B cell (primary cell): Measurements from ENCODE around the gene CYTH3. TPM values are rescaled to one million over a fixed set of nuclear protein-coding genes. Genes with fewer than 3 reads are reported as not detected.

ENCODE experiments used
- ATAC-seq: fragments of 200-7000 bp; cut with Tn5 transposase; one replicate; pipeline ENCODE4 v1.10.0; 2021; ENCODE audit warnings: low read depth, mild to moderate bottlenecking, moderate number of reproducible peaks, moderate library complexity
- CTCF ChIA-PET: fragments of 350-600 bp; sonication (Branson Sonifier 250); formaldehyde crosslinking; loops from one replicate; lab custom pipeline; 2021; ENCODE audit warnings: antibody characterized with exemption, inconsistent platforms; lab: Charles Lee
- POLR2A ChIA-PET: fragments of 350-600 bp; sonication (Branson Sonifier 250); formaldehyde crosslinking; loops from one replicate; lab custom pipeline; 2021; ENCODE audit warnings: antibody characterized with exemption; lab: Charles Lee
- DNase-seq: peaks from one replicate; pipeline ENCODE4 v3.0.0; 2013
- H2AFZ ChIP-seq: 2 replicates; pipeline ENCODE4 v1.6.1; 2012; ENCODE audit warnings: mild to moderate bottlenecking, low read depth, low read length; ENCODE audit not compliant: insufficient read depth, poor library complexity, severe bottlenecking
- H3K27ac ChIP-seq, 2 donors: 1 replicate in 1 of 2; 2 replicates in 1 of 2; pipeline ENCODE4 v1.5.1; 2012 to 2013; ENCODE audit warnings: low read length in 2 of 2, mild to moderate bottlenecking in 2 of 2, moderate library complexity in 1 of 2
- H3K27me3 ChIP-seq, 4 experiments: fragments of 200-600 bp in 1 of 4; sonication (generic) in 1 of 4; replicated peaks in 1 of 4; 1 replicate in 2 of 4; 2 replicates in 2 of 4; pipeline versions ENCODE4 v1.6.1 to v1.7.0; 2013 to 2016; ENCODE audit warnings: low read length in 3 of 4, mild to moderate bottlenecking in 2 of 4, mixed read lengths in 1 of 4, moderate library complexity in 1 of 4; ENCODE audit not compliant: insufficient read depth in 4 of 4, control insufficient read depth in 3 of 4; ENCODE audit errors: control extremely low read depth in 1 of 4
- H3K36me3 ChIP-seq, 2 experiments: replicated peaks in 1 of 2; 1 replicate in 1 of 2; 2 replicates in 1 of 2; pipeline versions ENCODE4 v1.6.1 to v1.7.1; 2013; ENCODE audit warnings: low read length in 1 of 2; ENCODE audit not compliant: insufficient read depth in 2 of 2, control insufficient read depth in 1 of 2; ENCODE audit errors: control extremely low read depth in 1 of 2, extremely low read depth in 1 of 2
- H3K4me1 ChIP-seq, 2 donors: fragments of 200-600 bp in 1 of 2; sonication (generic) in 1 of 2; 1 replicate in 1 of 2; 2 replicates in 1 of 2; pipeline versions ENCODE4 v1.5.1 to v1.6.1; 2013 to 2017; ENCODE audit warnings: low read length in 2 of 2; ENCODE audit not compliant: control insufficient read depth in 2 of 2, insufficient read depth in 2 of 2
- H3K4me2 ChIP-seq: replicated peaks from 2 replicates; pipeline ENCODE3; 2012; ENCODE audit warnings: mild to moderate bottlenecking, low read depth, low read length; ENCODE audit not compliant: poor library complexity, severe bottlenecking
- H3K4me3 ChIP-seq, 5 experiments: fragments of 200-600 bp in 1 of 5; sonication (generic) in 1 of 5; 1 replicate in 3 of 5; 2 replicates in 2 of 5; pipeline versions ENCODE4 v1.5.1 to v1.7.0; 2011 to 2016; ENCODE audit warnings: low read length in 4 of 5, mild to moderate bottlenecking in 4 of 5, low read depth in 2 of 5, control low read depth in 1 of 5, moderate library complexity in 1 of 5; ENCODE audit not compliant: insufficient read depth in 1 of 5; ENCODE audit errors: control extremely low read depth in 1 of 5, extremely low read depth in 1 of 5
- H3K79me2 ChIP-seq: fragments of 200-600 bp; sonication (generic); one replicate; pipeline ENCODE4 v1.6.0; 2016; ENCODE audit warnings: low read length; ENCODE audit not compliant: control insufficient read depth, insufficient read depth
- H3K9ac ChIP-seq: fragments of 200-600 bp; sonication (generic); 2 replicates; pipeline ENCODE4 v1.6.1; 2017; ENCODE audit warnings: mild to moderate bottlenecking, low read length, moderate library complexity
- H3K9me3 ChIP-seq, 3 donors: one replicate each; pipeline versions ENCODE4 v1.6.1 to v1.7.1; 2013; ENCODE audit warnings: low read length in 2 of 3; ENCODE audit not compliant: control insufficient read depth in 2 of 3, insufficient read depth in 1 of 3; ENCODE audit errors: control extremely low read depth in 1 of 3
- H4K20me1 ChIP-seq: 2 replicates; pipeline ENCODE4 v1.6.0; 2012; ENCODE audit warnings: mild to moderate bottlenecking, low read length; ENCODE audit not compliant: insufficient read depth, control insufficient read depth, poor library complexity, severe bottlenecking
- H3K27ac Mint-ChIP-seq: one replicate; pipeline ENCODE4 v1.8.0; 2021; ENCODE audit warnings: mixed read lengths
- H3K27me3 Mint-ChIP-seq: one replicate; pipeline ENCODE4 v1.8.0; 2021; ENCODE audit warnings: mixed read lengths
- H3K4me1 Mint-ChIP-seq: one replicate; pipeline ENCODE4 v1.8.0; 2021; ENCODE audit warnings: mixed read lengths
- H3K4me3 Mint-ChIP-seq: one replicate; pipeline ENCODE4 v1.8.0; 2021; ENCODE audit warnings: mixed read lengths
- H3K9me3 Mint-ChIP-seq: one replicate; pipeline ENCODE4 v1.8.0; 2022; ENCODE audit warnings: mixed read lengths; ENCODE audit not compliant: insufficient read depth
- CTCF ChIP-seq: fragments of 200-600 bp; IDR thresholded peaks from one replicate; pipeline ENCODE4 v1.8.0; 2022; ENCODE audit warnings: antibody characterized with exemption, mild to moderate bottlenecking
- EZH2 ChIP-seq: IDR thresholded peaks from 2 replicates; pipeline ENCODE4 v1.6.1; 2012; ENCODE audit warnings: borderline replicate concordance, low read depth, mild to moderate bottlenecking, moderate library complexity, low read length; ENCODE audit not compliant: insufficient read depth, poor library complexity, severe bottlenecking
- WGBS: methylation state at CpG from one replicate; pipeline ENCODE4 v1.1.5; 2013; ENCODE audit warnings: missing lambda C conversion rate; ENCODE audit not compliant: insufficient coverage; 5-methylcytosine and 5-hydroxymethylcytosine counted together
- intact Hi-C: fragments of 100-400 bp; cut with micrococcal nuclease; formaldehyde crosslinking; loops from one replicate; pipeline ENCODE4 v1.10.0; 2022
- polyA plus RNA-seq: library from polyadenylated mRNA; depleted of rRNA; stranded (reverse); fragments of >200 nt; gene quantifications from 2 replicates; pipeline ENCODE4 v1.2.3, GENCODE V29; 2012
- total RNA-seq, 2 donors: library from RNA; stranded (reverse); fragments of 120-200 nt in 1 of 2; gene quantifications; 1 replicate in 1 of 2; 2 replicates in 1 of 2; pipeline versions ENCODE4 v1.2.3 to v1.2.4, GENCODE V29; 2013 to 2022

Gene CYTH3
- total and polyA plus RNA-seq, 2 donors (not counting 1 experiment from before 2014, with no cell fraction given): 5.2 to 11.3 TPM

GRCh38 chr7:6159097-6159483, 113.3 kb downstream of the CYTH3 start:
- Mint-ChIP-seq H3K4me1 (no peaks in the 10 kb centered on the region), H3K9me3 (no peaks in the 10 kb centered on the region), H3K4me3 (no peak overlapping the region), H3K27me3 (no peaks in the 10 kb centered on the region), H3K27ac (no peak overlapping the region)
- intact Hi-C loops: no loop called here
- H3K27me3 ChIP-seq: no peaks in the 10 kb centered on the region
- no peaks in the 10 kb centered on the region for H3K79me2 ChIP-seq
- H4K20me1 ChIP-seq: peaks cover 9% of the 10 kb centered on the region
- no peak overlapping the region for H3K4me3 ChIP-seq
- WGBS: 95% methylated on average over 9 of the region's 11 CpGs
- DNase-seq (no peak), ATAC-seq (no peak)
- no peak overlapping the region for H3K27ac ChIP-seq
- H3K36me3 ChIP-seq: peaks cover 3 to 46% of the 10 kb centered on the region in 2 experiments
- no peak overlapping the region for H2AFZ ChIP-seq
- POLR2A ChIA-PET: interaction anchor here (0.5 kb wide), 1 partner anchor 289 kb away, joined by 7 read pairs; the partner anchor contains the start of gene DAGLB
- TF ChIP-seq EZH2 (no peak), CTCF (no peak)
- no peak overlapping the region for H3K9ac ChIP-seq
- H3K4me1 ChIP-seq: no peaks in the 10 kb centered on the region
- no peaks in the 10 kb centered on the region for H3K9me3 ChIP-seq
- CTCF ChIA-PET: interaction anchor here (1.0 to 1.5 kb wide), 3 partner anchors 113 to 165 kb away, joined by 3 to 17 read pairs (median 3); no protein-coding TSS in a partner anchor
- H3K4me2 ChIP-seq: no peak overlapping the region

GRCh38 chr7:6158424-6159096, 113.9 kb downstream of the CYTH3 start:
- Mint-ChIP-seq H3K27me3 (no peaks in the 10 kb centered on the region), H3K9me3 (no peaks in the 10 kb centered on the region), H3K27ac (no peak overlapping the region), H3K4me3 (no peak overlapping the region), H3K4me1 (no peaks in the 10 kb centered on the region)
- intact Hi-C loops: no loop called here
- Histone ChIP-seq H3K4me3 (no peak overlapping the region), H2AFZ (no peak overlapping the region), H3K4me2 (no peak overlapping the region), H4K20me1 (peaks cover 9% of the 10 kb centered on the region), H3K9me3 (peaks cover 0 to 4% (median 0%) of the 10 kb centered on the region in 3 donors), H3K36me3 (peaks cover 3 to 49% of the 10 kb centered on the region in 2 experiments), H3K27me3 (no peaks in the 10 kb centered on the region), H3K79me2 (no peaks in the 10 kb centered on the region), H3K4me1 (no peaks in the 10 kb centered on the region), H3K27ac (no peak overlapping the region), H3K9ac (no peak overlapping the region)
- ATAC-seq (no peak), DNase-seq (no peak)
- WGBS: 97% methylated on average over 29 of the region's 29 CpGs
- POLR2A ChIA-PET: interaction anchor here (0.5 kb wide), 1 partner anchor 289 kb away, joined by 7 read pairs; the partner anchor contains the start of gene DAGLB
- CTCF ChIA-PET: interaction anchor here (1.0 kb wide), 1 partner anchor 165 kb away, joined by 3 read pairs; no protein-coding TSS in a partner anchor
- no peak for TF ChIP-seq EZH2
- TF ChIP-seq CTCF: no peak
